Fibroblast of villous mesenchyme (primary cell): ENCODE data around the gene NUDT1. TPM values are rescaled to one million over a fixed set of nuclear protein-coding genes. Genes with fewer than 3 reads are reported as not detected.

Source experiments
- DNase-seq: peaks from one replicate; pipeline ENCODE4 v3.0.0-alpha.2; 2010; ENCODE audit warnings: low read depth
- H3K4me3 ChIP-seq: 2 replicates; pipeline ENCODE4 v1.5.1; 2011; ENCODE audit warnings: low read depth, mild to moderate bottlenecking, low read length
- total RNA-seq: library from RNA; depleted of rRNA; stranded (reverse); fragments of >200 nt; gene quantifications from 2 replicates; pipeline ENCODE4 v1.2.3, GENCODE V29; 2012
- TF ChIP-seq, protein P1 (sequence below): IDR thresholded peaks from 2 replicates; pipeline ENCODE4 v1.5.1; 2012; ENCODE audit warnings: low read depth, mild to moderate bottlenecking, low read length; ENCODE audit not compliant: insufficient read depth

The NUDT1 gene
- total RNA-seq, 1 donor, result 13.4 TPM

DNA sequence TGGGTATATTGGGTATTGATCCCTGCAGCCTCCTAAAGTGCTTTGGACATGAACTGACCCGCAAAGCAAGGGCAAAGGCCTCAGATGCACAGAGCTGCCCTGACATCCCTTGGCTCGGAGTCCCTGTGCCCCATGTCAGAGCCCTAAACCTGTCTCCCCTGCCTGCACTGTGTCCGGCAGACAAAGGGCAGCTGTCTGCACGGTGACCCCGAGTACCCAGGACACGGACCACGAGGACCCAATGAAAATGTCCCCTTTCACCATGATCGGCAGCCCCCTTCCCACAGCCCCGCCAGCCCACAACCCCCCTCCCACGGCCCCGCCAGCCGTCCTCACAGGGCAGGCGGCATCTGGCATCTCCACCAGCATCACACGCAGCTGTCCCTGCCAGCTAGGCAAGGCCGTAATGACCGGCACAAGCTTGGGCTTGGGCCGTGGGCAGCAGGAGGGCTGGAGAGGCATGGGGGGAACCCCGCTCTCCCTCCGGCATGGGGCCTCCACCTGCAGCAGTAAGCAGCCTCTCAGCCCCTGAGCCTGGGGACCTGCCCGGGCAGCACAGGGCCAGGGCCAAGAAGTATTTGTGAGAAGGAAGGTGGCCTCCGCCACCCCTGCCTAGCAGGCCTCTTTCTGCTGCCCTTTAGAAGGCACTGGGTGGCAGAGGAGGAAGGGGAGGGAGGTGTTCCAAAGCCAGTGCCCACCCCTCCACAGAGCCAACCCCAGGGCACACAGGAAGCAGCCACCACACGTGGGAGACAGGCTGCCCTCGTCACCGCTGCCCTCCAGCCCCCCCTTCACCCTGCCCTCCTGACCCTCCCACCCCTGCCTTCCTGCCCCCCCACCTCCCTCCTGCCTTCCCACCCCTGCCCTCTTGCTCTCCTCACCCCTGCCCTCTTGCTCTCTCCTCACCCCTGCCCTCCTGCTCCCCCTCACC, 10.1 kb downstream of the NUDT1 start:
- no peak overlapping the region for H3K4me3 ChIP-seq
- TF ChIP-seq, protein P1, sequence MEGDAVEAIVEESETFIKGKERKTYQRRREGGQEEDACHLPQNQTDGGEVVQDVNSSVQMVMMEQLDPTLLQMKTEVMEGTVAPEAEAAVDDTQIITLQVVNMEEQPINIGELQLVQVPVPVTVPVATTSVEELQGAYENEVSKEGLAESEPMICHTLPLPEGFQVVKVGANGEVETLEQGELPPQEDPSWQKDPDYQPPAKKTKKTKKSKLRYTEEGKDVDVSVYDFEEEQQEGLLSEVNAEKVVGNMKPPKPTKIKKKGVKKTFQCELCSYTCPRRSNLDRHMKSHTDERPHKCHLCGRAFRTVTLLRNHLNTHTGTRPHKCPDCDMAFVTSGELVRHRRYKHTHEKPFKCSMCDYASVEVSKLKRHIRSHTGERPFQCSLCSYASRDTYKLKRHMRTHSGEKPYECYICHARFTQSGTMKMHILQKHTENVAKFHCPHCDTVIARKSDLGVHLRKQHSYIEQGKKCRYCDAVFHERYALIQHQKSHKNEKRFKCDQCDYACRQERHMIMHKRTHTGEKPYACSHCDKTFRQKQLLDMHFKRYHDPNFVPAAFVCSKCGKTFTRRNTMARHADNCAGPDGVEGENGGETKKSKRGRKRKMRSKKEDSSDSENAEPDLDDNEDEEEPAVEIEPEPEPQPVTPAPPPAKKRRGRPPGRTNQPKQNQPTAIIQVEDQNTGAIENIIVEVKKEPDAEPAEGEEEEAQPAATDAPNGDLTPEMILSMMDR, result no peak
- DNase-seq, result no peak

DNA sequence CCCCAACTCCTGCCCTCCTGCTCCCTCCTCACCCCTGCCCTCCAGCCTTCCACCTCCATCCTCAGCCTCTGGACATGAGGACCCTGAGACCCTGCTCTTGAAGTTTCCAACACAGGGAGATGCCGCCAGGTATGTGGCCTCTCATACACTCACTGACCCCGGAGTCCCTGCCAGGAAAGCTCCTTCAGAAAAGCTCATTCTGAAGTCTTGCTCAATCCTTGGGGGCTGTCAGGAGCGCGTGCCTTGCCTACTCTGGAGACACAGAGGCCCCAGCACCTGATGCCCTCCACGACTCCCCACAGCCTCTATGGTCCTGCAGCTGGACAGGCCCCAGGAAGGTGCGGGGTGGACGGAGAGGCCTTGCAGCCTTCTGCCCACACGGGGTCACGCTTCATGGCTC, 11.0 kb downstream of the NUDT1 start:
- H3K4me3 ChIP-seq, result no peak overlapping the region
- TF ChIP-seq, protein P1, result no peak
- DNase-seq, result peak; percentile 28

DNA sequence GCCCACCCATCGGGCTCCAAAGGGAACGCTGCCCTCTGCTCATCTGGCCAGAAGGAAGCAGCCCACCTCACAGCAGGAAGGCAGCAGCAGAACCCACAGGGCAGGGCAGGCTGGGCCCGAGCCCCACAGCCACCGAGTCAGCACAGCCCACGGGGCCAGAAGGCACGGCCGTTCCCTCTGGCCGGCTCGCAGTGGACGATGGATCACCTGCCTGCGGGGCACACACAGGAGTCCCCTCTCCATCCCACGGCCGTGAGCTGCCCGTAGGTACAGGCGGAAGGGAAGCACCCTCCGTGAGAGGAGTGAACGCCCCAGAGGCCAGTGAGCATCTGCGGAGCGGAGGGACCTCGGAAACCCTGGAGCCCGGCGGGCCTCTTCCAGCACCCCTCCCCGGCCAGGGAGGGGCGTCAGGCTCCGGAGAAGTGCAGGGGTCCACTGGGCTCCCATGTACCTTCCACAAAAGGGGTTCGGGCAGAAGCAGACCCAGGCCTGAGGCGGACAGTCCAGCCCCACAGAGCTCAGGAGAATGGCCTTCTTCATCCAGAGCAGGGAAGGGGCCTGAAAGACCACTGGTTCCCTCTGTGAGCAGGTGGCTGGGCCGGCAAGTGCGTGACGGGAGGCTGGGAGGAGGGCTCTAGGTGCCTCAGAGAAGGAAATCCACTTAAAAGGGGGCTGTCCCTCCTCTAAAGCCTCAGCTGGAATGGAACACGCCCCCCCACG, 11.7 kb downstream of the NUDT1 start:
- TF ChIP-seq, protein P1, result no peak
- no peak for DNase-seq
- no peak overlapping the region for H3K4me3 ChIP-seq

DNA sequence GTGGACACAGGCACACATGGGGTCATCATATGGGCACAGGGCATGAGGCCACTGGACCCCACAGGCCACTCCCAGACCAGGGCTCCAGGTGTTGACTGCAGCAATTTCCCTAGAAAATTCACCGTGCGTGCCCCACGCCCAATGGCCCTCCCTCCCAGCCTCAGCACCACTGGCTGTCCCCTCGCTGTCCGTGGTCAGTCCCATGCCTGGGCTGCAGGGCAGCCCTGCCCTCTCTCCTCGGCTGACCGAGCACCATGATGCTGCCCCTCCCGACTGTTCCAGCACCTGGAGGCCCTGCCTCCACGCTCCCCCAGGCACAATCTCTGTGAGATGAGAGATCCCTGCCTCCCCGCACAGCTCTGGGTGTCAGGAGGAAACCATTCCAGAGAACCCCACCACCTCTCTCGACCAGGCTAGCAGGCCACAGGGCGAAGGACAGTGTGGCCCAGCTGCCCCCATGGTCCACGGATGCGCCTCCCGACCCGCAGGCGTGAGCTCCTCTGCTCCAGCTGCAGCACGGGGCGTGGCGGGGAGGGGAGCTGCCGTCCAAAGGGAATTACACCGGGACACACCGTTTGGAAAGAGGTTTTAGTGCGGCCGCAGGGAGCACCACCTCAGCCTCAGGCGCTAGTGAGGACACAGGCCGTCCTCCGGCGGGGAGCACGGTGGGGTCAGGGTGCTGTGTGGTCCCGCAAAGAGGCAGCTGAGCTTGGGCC, 12.6 kb downstream of the NUDT1 start:
- no peak overlapping the region for H3K4me3 ChIP-seq
- DNase-seq, result no peak
- TF ChIP-seq, protein P1, result no peak

DNA sequence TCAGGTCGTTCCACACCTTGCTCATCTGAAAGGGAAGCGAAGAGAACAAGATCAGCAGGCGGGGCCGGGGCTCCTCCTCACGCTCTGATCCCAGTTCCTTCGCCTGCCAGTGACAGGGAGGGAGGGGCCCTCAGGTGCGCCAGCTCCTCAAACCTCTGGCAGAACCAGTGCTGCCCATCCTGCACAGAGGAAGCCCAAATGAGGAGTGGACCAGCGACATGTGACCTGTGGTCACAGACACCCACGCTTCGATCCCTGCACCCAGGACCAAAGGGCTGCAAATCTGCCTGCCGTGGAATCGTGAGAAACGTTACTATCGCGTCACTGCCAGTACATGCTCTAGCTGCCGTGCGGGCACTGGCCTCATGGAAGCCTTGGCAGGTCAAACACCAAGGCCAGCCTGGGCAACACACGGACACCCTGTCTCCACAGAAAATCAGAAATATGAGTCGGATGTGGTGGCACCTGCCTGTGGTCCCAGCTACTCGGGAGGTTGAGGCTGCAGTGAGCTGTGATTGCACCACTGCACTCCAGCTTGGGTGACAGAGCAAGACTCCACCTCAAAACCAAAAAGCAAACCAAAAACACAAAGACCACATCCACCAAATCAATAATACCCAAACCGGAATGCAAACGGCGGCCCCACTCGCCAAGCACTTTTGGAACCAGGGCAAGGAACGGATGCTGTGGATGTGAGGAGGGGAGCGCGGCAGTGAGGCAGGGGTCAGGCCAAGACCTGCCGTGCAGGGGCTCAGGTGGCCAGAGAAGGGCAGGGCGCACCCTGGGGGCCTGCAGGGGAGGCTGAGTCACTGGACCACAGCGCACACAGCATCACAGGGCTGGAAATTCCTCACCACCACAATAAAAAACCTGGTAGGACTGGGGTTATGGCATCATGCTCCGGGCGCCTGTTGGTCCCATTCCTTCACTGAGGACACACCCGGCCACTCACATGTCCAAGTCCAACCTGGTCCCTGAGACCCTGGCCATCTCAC, 13.4 kb downstream of the NUDT1 start:
- TF ChIP-seq, protein P1, result no peak
- no peak overlapping the region for H3K4me3 ChIP-seq
- no peak for DNase-seq
